Erythroblast (primary cell): Measurements from ENCODE around the gene AKT3.

Experiments used
- GATA1 ChIP-seq: IDR thresholded peaks from 2 replicates; pipeline ENCODE4 v1.6.1; 2011; ENCODE audit warnings: low read depth, mild to moderate bottlenecking, control low read depth, low read length, moderate library complexity
- POLR2A ChIP-seq: IDR thresholded peaks from 2 replicates; pipeline ENCODE4 v1.6.1; 2011; ENCODE audit warnings: mild to moderate bottlenecking, low read length

GRCh38 chr1:243734308-243734695, 115.7 kb downstream of the AKT3 start:
- TF ChIP-seq POLR2A, result no peak
- no peak for TF ChIP-seq GATA1
